Nephron progenitor cell (in vitro differentiated cells): Measurements from ENCODE around the gene BCAR3.

ENCODE experiments used
- DNase-seq: peaks from one replicate; pipeline ENCODE4 v3.0.0; 2021
- H3K27ac Mint-ChIP-seq: 2 replicates; pipeline ENCODE4 v1.8.0; 2021; ENCODE audit warnings: mild to moderate bottlenecking, moderate library complexity, mixed read lengths
- H3K27me3 Mint-ChIP-seq: 2 replicates; pipeline ENCODE4 v1.8.0; 2021; ENCODE audit warnings: mild to moderate bottlenecking, low read depth, mixed read lengths; ENCODE audit not compliant: poor library complexity
- H3K36me3 Mint-ChIP-seq: 2 replicates; pipeline ENCODE4 v1.8.0; 2021; ENCODE audit warnings: low read depth, mixed read lengths
- H3K4me1 Mint-ChIP-seq: 2 replicates; pipeline ENCODE4 v1.8.0; 2021; ENCODE audit warnings: mixed read lengths
- H3K4me3 Mint-ChIP-seq: 2 replicates; pipeline ENCODE4 v1.8.0; 2021; ENCODE audit warnings: mild to moderate bottlenecking, moderate library complexity, mixed read lengths
- H3K9me3 Mint-ChIP-seq: 2 replicates; pipeline ENCODE4 v1.8.0; 2021; ENCODE audit warnings: mild to moderate bottlenecking, moderate library complexity, mixed read lengths
- CTCF ChIP-seq: fragments of 200-600 bp; sonication (generic); IDR thresholded peaks from 2 replicates; pipeline ENCODE4 v1.5.0; 2021; ENCODE audit warnings: antibody characterized with exemption

Gene BCAR3

GRCh38 chr1:93577536-93578432 lies 103.9 kb downstream of the BCAR3 start:
- peak overlapping the region; percentile 32 for H3K27ac Mint-ChIP-seq
- H3K9me3 Mint-ChIP-seq = no peaks in the 10 kb centered on the region

GRCh38 chr1:93576746-93577145 lies 104.9 kb downstream of the BCAR3 start:
- H3K4me1 Mint-ChIP-seq = peaks cover 58% of the 10 kb centered on the region
- no peak for DNase-seq
- peaks cover 29% of the 10 kb centered on the region for H3K36me3 Mint-ChIP-seq

More at GRCh38 chr1:93577536-93578432, 103.9 kb downstream of the BCAR3 start:
- TF ChIP-seq CTCF = no peak
- Mint-ChIP-seq H3K4me1 (peaks cover 58% of the 10 kb centered on the region), H3K4me3 (no peak overlapping the region), H3K27me3 (peaks cover 3% of the 10 kb centered on the region), H3K36me3 (peaks cover 30% of the 10 kb centered on the region)
- no peak for DNase-seq

GRCh38 chr1:93576346-93576745 lies 105.3 kb downstream of the BCAR3 start:
- H3K9me3 Mint-ChIP-seq = no peaks in the 10 kb centered on the region
- peaks cover 28% of the 10 kb centered on the region for H3K36me3 Mint-ChIP-seq
- DNase-seq = no peak
- peaks cover 58% of the 10 kb centered on the region for H3K4me1 Mint-ChIP-seq
- H3K27me3 Mint-ChIP-seq = no peaks in the 10 kb centered on the region
- no peak overlapping the region for H3K4me3 Mint-ChIP-seq
- TF ChIP-seq CTCF = no peak
- peak overlapping the region; percentile 91 for H3K27ac Mint-ChIP-seq

More at GRCh38 chr1:93576746-93577145, 104.9 kb downstream of the BCAR3 start:
- Mint-ChIP-seq H3K27ac (peak overlapping the region; percentile 91), H3K9me3 (no peaks in the 10 kb centered on the region), H3K27me3 (no peaks in the 10 kb centered on the region), H3K4me3 (no peak overlapping the region)
- TF ChIP-seq CTCF = no peak

GRCh38 chr1:93575621-93576284 lies 105.9 kb downstream of the BCAR3 start:
- H3K4me1 Mint-ChIP-seq = peaks cover 58% of the 10 kb centered on the region
- no peak for DNase-seq
- no peak for TF ChIP-seq CTCF
- H3K4me3 Mint-ChIP-seq = no peak overlapping the region
- no peaks in the 10 kb centered on the region for H3K27me3 Mint-ChIP-seq
- peaks cover 27% of the 10 kb centered on the region for H3K36me3 Mint-ChIP-seq
- no peaks in the 10 kb centered on the region for H3K9me3 Mint-ChIP-seq
- peak overlapping the region; percentile 91 for H3K27ac Mint-ChIP-seq

GRCh38 chr1:93574991-93575390 lies 106.6 kb downstream of the BCAR3 start:
- Mint-ChIP-seq H3K36me3 (peaks cover 31% of the 10 kb centered on the region), H3K9me3 (no peaks in the 10 kb centered on the region), H3K4me3 (no peak overlapping the region), H3K4me1 (peaks cover 55% of the 10 kb centered on the region), H3K27ac (peak overlapping the region; percentile 91), H3K27me3 (no peaks in the 10 kb centered on the region)
- TF ChIP-seq CTCF = no peak
- DNase-seq = no peak
